HepG2 (cell line): Measurements from ENCODE around the gene MYOZ1. TPM values are rescaled to one million over a fixed set of nuclear protein-coding genes. Genes with fewer than 3 reads are reported as not detected.

Experiments used
- ATF4 ChIP-seq, 2 experiments: fragments of 450-650 bp in 1 of 2; sonication (generic) in 1 of 2; formaldehyde crosslinking; IDR thresholded peaks; 2 replicates each; pipeline versions ENCODE4 v1.5.0 to v1.8.0; 2020 to 2022; ENCODE audit warnings: mild to moderate bottlenecking in 1 of 2, missing genetic modification reagents in 1 of 2
- CBX5 ChIP-seq: sonication (generic); formaldehyde crosslinking; IDR thresholded peaks from 2 replicates; pipeline ENCODE4 v1.4.0; 2020; ENCODE audit warnings: missing genetic modification reagents, borderline replicate concordance
- E2F5 ChIP-seq: sonication (generic); formaldehyde crosslinking; conservative IDR thresholded peaks from 2 replicates; pipeline ENCODE4 v1.4.0; 2020; ENCODE audit warnings: missing genetic modification reagents
- ETV6 ChIP-seq: sonication (generic); formaldehyde crosslinking; conservative IDR thresholded peaks from 2 replicates; pipeline ENCODE4 v1.4.0; 2020; ENCODE audit warnings: missing genetic modification reagents
- HNF4G ChIP-seq, 2 experiments: sonication (generic) in 1 of 2; formaldehyde crosslinking in 1 of 2; IDR thresholded peaks; 2 replicates each; pipeline versions ENCODE4 v1.4.0 to v1.6.1; 2011 to 2020; ENCODE audit warnings: borderline replicate concordance in 2 of 2, low read depth in 2 of 2, mild to moderate bottlenecking in 2 of 2, low read length in 1 of 2, missing genetic modification reagents in 1 of 2, moderate library complexity in 1 of 2
- KLF6 ChIP-seq: IDR thresholded peaks from 2 replicates; pipeline ENCODE4 v1.8.0; 2016; ENCODE audit warnings: missing biosample characterization, missing genetic modification reagents
- MIER2 ChIP-seq: IDR thresholded peaks from 2 replicates; pipeline ENCODE4 v1.6.1; 2016; ENCODE audit warnings: missing biosample characterization, missing genetic modification reagents
- PATZ1 ChIP-seq: sonication (generic); formaldehyde crosslinking; IDR thresholded peaks from 2 replicates; pipeline ENCODE4 v1.4.0; 2020; ENCODE audit warnings: missing genetic modification reagents
- PAX8 ChIP-seq: sonication (generic); formaldehyde crosslinking; IDR thresholded peaks from 2 replicates; pipeline ENCODE4 v1.8.0; 2022; ENCODE audit warnings: mild to moderate bottlenecking, missing genetic modification reagents, borderline replicate concordance
- PLRG1 ChIP-seq: fragments of 450-650 bp; conservative IDR thresholded peaks from 2 replicates; pipeline ENCODE4 v1.6.1; 2016
- SMAD1 ChIP-seq: sonication (generic); formaldehyde crosslinking; IDR thresholded peaks from 2 replicates; pipeline ENCODE4 v1.4.0; 2020; ENCODE audit warnings: missing genetic modification reagents, low read depth, mild to moderate bottlenecking, borderline replicate concordance
- SMAD3 ChIP-seq: sonication (generic); formaldehyde crosslinking; IDR thresholded peaks from 2 replicates; pipeline ENCODE4 v1.4.0; 2020; ENCODE audit warnings: missing genetic modification reagents
- SNAPC2 ChIP-seq: sonication (generic); formaldehyde crosslinking; IDR thresholded peaks from 2 replicates; pipeline ENCODE4 v1.8.1; 2022; ENCODE audit warnings: mild to moderate bottlenecking, missing genetic modification reagents
- ZKSCAN1 ChIP-seq: fragments of 150-350 bp; IDR thresholded peaks from 2 replicates; pipeline ENCODE4 v1.6.1; 2014; ENCODE audit warnings: low read length
- ZNF3 ChIP-seq: IDR thresholded peaks from 2 replicates; pipeline ENCODE4 v1.7.0; 2017; ENCODE audit warnings: inconsistent platforms
- ZNF430 ChIP-seq: sonication (generic); formaldehyde crosslinking; IDR thresholded peaks from 2 replicates; pipeline ENCODE4 v1.9.0; 2021; ENCODE audit warnings: mild to moderate bottlenecking, missing genetic modification reagents
- ZNF704 ChIP-seq: sonication (generic); formaldehyde crosslinking; IDR thresholded peaks from 2 replicates; pipeline ENCODE4 v1.8.1; 2023; ENCODE audit warnings: mild to moderate bottlenecking, inconsistent platforms, moderate library complexity, missing genetic modification reagents, borderline replicate concordance
- ZNF740 ChIP-seq: sonication (generic); formaldehyde crosslinking; IDR thresholded peaks from 2 replicates; pipeline ENCODE4 v1.4.0; 2020; ENCODE audit warnings: missing genetic modification reagents
- ZNF780A ChIP-seq: sonication (generic); formaldehyde crosslinking; IDR thresholded peaks from 2 replicates; pipeline ENCODE4 v1.8.0; 2022; ENCODE audit warnings: mild to moderate bottlenecking, missing genetic modification reagents, moderate library complexity
- ZNF841 ChIP-seq: sonication (generic); formaldehyde crosslinking; IDR thresholded peaks from 2 replicates; pipeline ENCODE4 v1.8.1; 2023; ENCODE audit warnings: missing genetic modification reagents, borderline replicate concordance
- polyA plus RNA-seq, 8 experiments: library from polyadenylated mRNA; depleted of rRNA in 3 of 8; stranded (reverse) in 7 of 8; unstranded in 1 of 8; fragments of >200 nt; fragmentation: Illumina TruSeq in 4 of 8; extraction: Trizol in 4 of 8; gene quantifications; 2 replicates each; pipeline versions ENCODE4 v1.2.1 to v1.2.3, GENCODE V29; 2011 to 2016; ENCODE audit warnings: low read depth in 4 of 8, missing spikeins in 1 of 8, mixed read lengths in 1 of 8; ENCODE audit not compliant: insufficient read depth in 1 of 8
- total RNA-seq, 5 experiments: library from RNA; depleted of rRNA; stranded (reverse); fragments of >200 nt; fragmentation: Illumina TruSeq; extraction: Trizol; gene quantifications; 2 replicates each; pipeline ENCODE4 v1.2.3, GENCODE V29; 2016; ENCODE audit warnings: low read depth in 1 of 5

Gene MYOZ1
- total and polyA plus RNA-seq, 2 of the 13 experiments (the other 11 are each of a cell fraction or from before 2014, with no cell fraction given) = not detected

GRCh38 chr10:73591935-73592699, 49.2 kb downstream of the MYOZ1 start (continued):
- TF ChIP-seq ZNF841 (no peak), SNAPC2 (no peak), ZNF740 (CRISPR knock-in tag) (no peak), ATF4 (CRISPR knock-in tag; IDR thresholded peaks at IDR 0.05) (peak in 1 of 2 experiments; percentile 87; a peak in 2 of 4 replicates), SMAD1 (no peak), PAX8 (no peak), PATZ1 (CRISPR knock-in tag) (peak; percentile 78), KLF6 (CRISPR knock-in tag) (0 out of 2 replicates have a peak, but pooled peaks have one; percentile 48), MIER2 (CRISPR knock-in tag) (0 out of 2 replicates have a peak, but pooled peaks have one; percentile 16), ZNF3 (CRISPR knock-in tag) (no peak), ZKSCAN1 (no peak), ZNF704 (CRISPR knock-in tag) (no peak), CBX5 (CRISPR knock-in tag) (peak; percentile 64; the same call in 1 of the 2 replicates), E2F5 (no peak), ETV6 (no peak), PLRG1 (no peak), ZNF780A (CRISPR knock-in tag) (no peak), ZNF430 (0 out of 2 replicates have a peak, but pooled peaks have one; percentile 54), SMAD3 (CRISPR knock-in tag) (0 out of 2 replicates have a peak, but pooled peaks have one; percentile 26), HNF4G (IDR thresholded peaks at IDR 0.05; ENCODE audit: borderline replicate concordance, low read depth, low read length) (peak; percentile 67; the same call in 1 of the 2 replicates), HNF4G (CRISPR knock-in tag; IDR thresholded peaks at IDR 0.05; ENCODE audit: borderline replicate concordance, low read depth) (no peak)
